GM23338 (cell line): ENCODE data around the gene GKN1. TPM values are rescaled to one million over a fixed set of nuclear protein-coding genes. Genes with fewer than 3 reads are reported as not detected.
A peak's percentile ranks its signal among the peaks of the same experiment; 100 is the strongest.

ENCODE experiments used
- ATAC-seq: fragments of 200-7000 bp; cut with Tn5 transposase; 3 replicates; pipeline ENCODE4 v1.9.1; 2020
- DNase-seq: peaks from one replicate; pipeline ENCODE4 v3.0.0-alpha.2; 2015; ENCODE audit warnings: low spot score
- H2AFZ ChIP-seq: fragments of 200-600 bp; sonication (generic); 2 replicates; pipeline ENCODE4 v1.8.0; 2016; ENCODE audit warnings: antibody characterized with exemption, mild to moderate bottlenecking, moderate library complexity
- H3F3A ChIP-seq: fragments of 200-600 bp; sonication (generic); replicated peaks from 2 replicates; pipeline ENCODE4 v1.8.0; 2017; ENCODE audit warnings: antibody characterized with exemption, mixed run types, low read depth
- H3K27ac ChIP-seq: fragments of 200-600 bp; sonication (generic); 2 replicates; pipeline ENCODE4 v1.6.1; 2016; ENCODE audit warnings: low read depth
- H3K27me3 ChIP-seq: fragments of 200-600 bp; sonication (generic); 2 replicates; pipeline ENCODE4 v1.8.0; 2016; ENCODE audit warnings: mild to moderate bottlenecking, mixed run types, moderate library complexity; ENCODE audit not compliant: insufficient read depth
- H3K36me3 ChIP-seq: fragments of 200-600 bp; sonication (generic); 2 replicates; pipeline ENCODE4 v1.8.0; 2016; ENCODE audit warnings: mild to moderate bottlenecking; ENCODE audit not compliant: insufficient read depth
- H3K4me1 ChIP-seq: fragments of 200-600 bp; sonication (generic); 2 replicates; pipeline ENCODE4 v1.8.0; 2016; ENCODE audit warnings: mild to moderate bottlenecking, moderate library complexity; ENCODE audit not compliant: insufficient read depth
- H3K4me2 ChIP-seq: fragments of 200-600 bp; sonication (generic); 2 replicates; pipeline ENCODE4 v1.7.1; 2017; ENCODE audit warnings: mixed run types
- H3K4me3 ChIP-seq: fragments of 200-600 bp; sonication (generic); 2 replicates; pipeline ENCODE4 v1.6.1; 2016; ENCODE audit warnings: mixed run types
- H3K79me2 ChIP-seq: fragments of 200-600 bp; sonication (generic); replicated peaks from 2 replicates; pipeline ENCODE4 v1.8.0; 2017; ENCODE audit warnings: mild to moderate bottlenecking; ENCODE audit not compliant: insufficient read depth
- H3K9me2 ChIP-seq: fragments of 200-600 bp; sonication (generic); 2 replicates; pipeline ENCODE4 v1.8.0; 2017; ENCODE audit not compliant: insufficient read depth
- H4K20me1 ChIP-seq: fragments of 200-600 bp; sonication (generic); replicated peaks from 2 replicates; pipeline ENCODE4 v1.8.0; 2017; ENCODE audit warnings: mild to moderate bottlenecking; ENCODE audit not compliant: insufficient read depth
- H3K27ac Mint-ChIP-seq: 2 replicates; pipeline ENCODE4 v1.8.0; 2020; ENCODE audit warnings: inconsistent platforms, mild to moderate bottlenecking, moderate library complexity, mixed read lengths
- H3K27me3 Mint-ChIP-seq: 3 replicates; pipeline ENCODE4 v1.8.0; 2022; ENCODE audit warnings: low read depth, mild to moderate bottlenecking, moderate library complexity, mixed read lengths, inconsistent platforms; ENCODE audit not compliant: insufficient read depth, poor library complexity
- H3K36me3 Mint-ChIP-seq: 3 replicates; pipeline ENCODE4 v1.8.0; 2021; ENCODE audit warnings: low read depth, mild to moderate bottlenecking, inconsistent platforms, moderate library complexity, mixed read lengths
- H3K4me1 Mint-ChIP-seq: 3 replicates; pipeline ENCODE4 v1.8.0; 2020; ENCODE audit warnings: mild to moderate bottlenecking, inconsistent platforms, mixed read lengths
- H3K4me3 Mint-ChIP-seq: 3 replicates; pipeline ENCODE4 v1.8.0; 2021; ENCODE audit warnings: moderate library complexity, mild to moderate bottlenecking, inconsistent platforms, mixed read lengths
- H3K9me3 Mint-ChIP-seq: 3 replicates; pipeline ENCODE4 v1.8.0; 2020; ENCODE audit warnings: moderate library complexity, mild to moderate bottlenecking, inconsistent platforms, mixed read lengths
- CREB1 ChIP-seq: fragments of 250-450 bp; sonication (Bioruptor Pico); IDR thresholded peaks from 2 replicates; pipeline ENCODE4 v1.5.0; 2020; ENCODE audit warnings: low read depth, mild to moderate bottlenecking, moderate library complexity
- EZH2phosphoT487 ChIP-seq: fragments of 200-600 bp; sonication (generic); IDR thresholded peaks from one replicate; pipeline ENCODE4 v1.8.1; 2018; ENCODE audit warnings: antibody characterized with exemption; ENCODE audit not compliant: unreplicated experiment
- JUNB ChIP-seq: IDR thresholded peaks from one replicate; pipeline ENCODE4 v1.6.1; 2016; ENCODE audit warnings: antibody characterized with exemption; ENCODE audit not compliant: unreplicated experiment
- NANOG ChIP-seq: IDR thresholded peaks from 2 replicates; pipeline ENCODE4 v1.6.1; 2016; ENCODE audit warnings: antibody characterized with exemption, borderline replicate concordance
- POLR2AphosphoS5 ChIP-seq: IDR thresholded peaks from 2 replicates; pipeline ENCODE4 v1.6.1; 2016; ENCODE audit warnings: antibody characterized with exemption, low read depth
- STAT1 ChIP-seq: IDR thresholded peaks from one replicate; pipeline ENCODE4 v1.6.1; 2016; ENCODE audit warnings: antibody characterized with exemption; ENCODE audit not compliant: unreplicated experiment
- ZNF114 ChIP-seq: fragments of 250-450 bp; sonication (Bioruptor Pico); IDR thresholded peaks from 2 replicates; pipeline ENCODE4 v1.5.0; 2020; ENCODE audit warnings: mild to moderate bottlenecking, moderate library complexity
- ZNF331 ChIP-seq: fragments of 250-450 bp; sonication (Bioruptor Pico); IDR thresholded peaks from 2 replicates; pipeline ENCODE4 v1.5.0; 2020; ENCODE audit warnings: low read depth, mild to moderate bottlenecking, moderate library complexity
- ZNF462 ChIP-seq: fragments of 250-450 bp; sonication (Bioruptor Pico); IDR thresholded peaks from 2 replicates; pipeline ENCODE4 v1.5.0; 2020; ENCODE audit warnings: mild to moderate bottlenecking, moderate library complexity
- polyA plus RNA-seq: library from polyadenylated mRNA; unstranded; fragments of >200 nt; fragmentation: Nextera tagmentation; extraction: Ambion mirVana; gene quantifications from 2 replicates; pipeline ENCODE4 v1.2.1, GENCODE V29; 2016
- total RNA-seq: library from RNA; depleted of rRNA; stranded (reverse); fragments of >200 nt; shearing (Covaris generic); gene quantifications from 2 replicates; pipeline ENCODE4 v1.2.3, GENCODE V29; 2014
- TF ChIP-seq, protein P1 (sequence below), 2 experiments: fragments of 200-600 bp in 1 of 2; sonication (generic) in 1 of 2; conservative IDR thresholded peaks; 2 replicates each; pipeline versions ENCODE4 v1.5.1 to v1.6.1; 2016 to 2017; ENCODE audit warnings: antibody characterized with exemption in 2 of 2, low read depth in 2 of 2, mild to moderate bottlenecking in 2 of 2, moderate library complexity in 1 of 2
- TF ChIP-seq, protein P2 (sequence below): IDR thresholded peaks from 2 replicates; pipeline ENCODE4 v1.6.1; 2016; ENCODE audit warnings: antibody characterized with exemption

The GKN1 gene
- total and polyA plus RNA-seq, 2 experiments from 2014 or later: not detected

DNA sequence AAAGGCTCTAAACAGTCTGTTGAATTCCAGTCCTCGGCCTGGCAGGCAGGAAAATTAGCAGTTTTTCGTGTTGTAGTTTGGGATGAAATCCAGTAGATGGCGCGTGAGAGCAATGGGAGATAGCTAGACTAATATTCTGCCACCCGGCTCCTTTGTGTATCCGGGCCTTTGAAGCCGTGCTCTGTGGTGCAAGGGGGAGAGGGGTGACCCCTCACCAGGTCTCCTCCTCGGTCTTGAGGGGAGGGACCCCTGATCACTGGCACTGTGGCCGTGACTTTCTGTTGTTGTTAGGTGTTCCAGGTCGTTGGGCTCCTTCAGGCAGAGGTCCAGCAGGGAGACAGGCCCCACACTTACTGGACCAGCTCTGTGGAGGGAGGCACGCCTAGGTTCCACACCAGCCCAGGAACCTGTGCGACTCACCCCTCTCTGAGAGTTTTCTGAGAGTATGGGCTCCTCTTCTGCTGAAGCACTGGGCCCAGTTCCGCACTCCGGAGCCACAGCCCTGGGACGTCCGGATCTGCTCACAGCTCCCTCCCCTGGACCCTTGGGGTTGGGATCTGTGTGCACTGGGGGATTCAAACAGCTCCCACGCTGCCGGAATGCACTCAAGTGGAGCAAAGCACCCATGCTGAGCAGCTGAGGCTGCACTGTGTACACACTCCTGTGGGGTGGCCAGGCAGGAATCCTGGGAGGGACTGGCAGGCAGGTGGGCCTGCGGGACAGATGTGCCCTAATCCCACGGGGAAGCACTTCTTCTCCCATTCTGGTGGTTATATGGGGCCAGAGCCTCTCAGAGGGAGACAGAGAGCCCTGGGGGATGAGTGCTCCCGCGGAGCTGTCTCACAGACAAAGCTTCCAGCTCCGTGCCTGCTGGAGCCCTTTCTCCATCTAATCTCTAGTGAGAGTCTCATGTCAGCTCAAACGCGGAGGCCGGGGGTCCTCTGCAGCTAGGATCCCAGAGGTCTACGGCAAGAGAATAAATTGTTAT, 30.6 kb upstream of the GKN1 start:
- peak overlapping the region; percentile 69 for H3K4me3 ChIP-seq
- peak overlapping the region; percentile 100 for H2AFZ ChIP-seq
- Mint-ChIP-seq H3K4me1 (no peaks in the 10 kb centered on the region; the same call in 2 of the 3 replicates), H3K27ac (peak overlapping the region; percentile 74; the same call in 1 of the 2 replicates), H3K36me3 (no peaks in the 10 kb centered on the region), H3K9me3 (peaks cover 5% of the 10 kb centered on the region; the same call in 2 of the 3 replicates), H3K27me3 (no peaks in the 10 kb centered on the region), H3K4me3 (peak overlapping the region; percentile 71)
- DNase-seq: peak; percentile 89
- H3K27me3 ChIP-seq: peaks cover 9% of the 10 kb centered on the region; the same call in 1 of the 2 replicates
- no peaks in the 10 kb centered on the region for H3K79me2 ChIP-seq
- no peaks in the 10 kb centered on the region for H3F3A ChIP-seq
- H3K9me2 ChIP-seq: no peaks in the 10 kb centered on the region
- no peak overlapping the region for H3K27ac ChIP-seq
- ATAC-seq: peak; percentile 96
- peak overlapping the region; percentile 93 for H3K4me2 ChIP-seq
- no peaks in the 10 kb centered on the region for H3K36me3 ChIP-seq
- H4K20me1 ChIP-seq: no peaks in the 10 kb centered on the region
- TF ChIP-seq, protein P1, sequence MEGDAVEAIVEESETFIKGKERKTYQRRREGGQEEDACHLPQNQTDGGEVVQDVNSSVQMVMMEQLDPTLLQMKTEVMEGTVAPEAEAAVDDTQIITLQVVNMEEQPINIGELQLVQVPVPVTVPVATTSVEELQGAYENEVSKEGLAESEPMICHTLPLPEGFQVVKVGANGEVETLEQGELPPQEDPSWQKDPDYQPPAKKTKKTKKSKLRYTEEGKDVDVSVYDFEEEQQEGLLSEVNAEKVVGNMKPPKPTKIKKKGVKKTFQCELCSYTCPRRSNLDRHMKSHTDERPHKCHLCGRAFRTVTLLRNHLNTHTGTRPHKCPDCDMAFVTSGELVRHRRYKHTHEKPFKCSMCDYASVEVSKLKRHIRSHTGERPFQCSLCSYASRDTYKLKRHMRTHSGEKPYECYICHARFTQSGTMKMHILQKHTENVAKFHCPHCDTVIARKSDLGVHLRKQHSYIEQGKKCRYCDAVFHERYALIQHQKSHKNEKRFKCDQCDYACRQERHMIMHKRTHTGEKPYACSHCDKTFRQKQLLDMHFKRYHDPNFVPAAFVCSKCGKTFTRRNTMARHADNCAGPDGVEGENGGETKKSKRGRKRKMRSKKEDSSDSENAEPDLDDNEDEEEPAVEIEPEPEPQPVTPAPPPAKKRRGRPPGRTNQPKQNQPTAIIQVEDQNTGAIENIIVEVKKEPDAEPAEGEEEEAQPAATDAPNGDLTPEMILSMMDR (conservative IDR thresholded peaks at IDR 0.05; ENCODE audit: low read depth in 2 of 2): peak; percentile 75 to 76
- no peak for TF ChIP-seq STAT1
- peak; percentile 21; the same call in 1 of the 2 replicates for TF ChIP-seq POLR2AphosphoS5
- H3K4me1 ChIP-seq: no peaks in the 10 kb centered on the region

DNA sequence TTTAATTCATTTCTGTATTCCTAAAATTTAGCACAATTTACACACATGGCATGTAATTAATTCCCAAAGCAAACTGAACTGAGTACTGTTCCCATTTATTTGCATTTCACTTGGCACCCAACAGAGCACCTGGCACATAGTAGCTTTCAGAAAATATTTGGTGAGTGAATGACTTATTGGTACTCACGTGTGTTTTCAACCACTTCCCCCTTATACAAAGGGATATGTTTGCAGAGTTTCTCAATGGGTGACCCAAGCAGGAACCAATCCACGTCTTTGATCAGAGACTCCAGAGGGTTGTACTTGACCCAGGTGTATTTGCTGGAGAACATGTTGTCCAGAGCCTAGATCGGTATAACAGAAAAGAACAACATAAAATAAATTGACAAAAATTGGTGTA, 28.3 kb upstream of the GKN1 start:
- H3K27ac ChIP-seq: no peak overlapping the region
- H3K27me3 Mint-ChIP-seq: no peaks in the 10 kb centered on the region
- no peaks in the 10 kb centered on the region; the same call in 2 of the 3 replicates for H3K4me1 Mint-ChIP-seq
- H2AFZ ChIP-seq: no peak overlapping the region
- H3K79me2 ChIP-seq: no peaks in the 10 kb centered on the region
- H3K36me3 ChIP-seq: no peaks in the 10 kb centered on the region
- no peaks in the 10 kb centered on the region for H3K36me3 Mint-ChIP-seq
- TF ChIP-seq, protein P2, sequence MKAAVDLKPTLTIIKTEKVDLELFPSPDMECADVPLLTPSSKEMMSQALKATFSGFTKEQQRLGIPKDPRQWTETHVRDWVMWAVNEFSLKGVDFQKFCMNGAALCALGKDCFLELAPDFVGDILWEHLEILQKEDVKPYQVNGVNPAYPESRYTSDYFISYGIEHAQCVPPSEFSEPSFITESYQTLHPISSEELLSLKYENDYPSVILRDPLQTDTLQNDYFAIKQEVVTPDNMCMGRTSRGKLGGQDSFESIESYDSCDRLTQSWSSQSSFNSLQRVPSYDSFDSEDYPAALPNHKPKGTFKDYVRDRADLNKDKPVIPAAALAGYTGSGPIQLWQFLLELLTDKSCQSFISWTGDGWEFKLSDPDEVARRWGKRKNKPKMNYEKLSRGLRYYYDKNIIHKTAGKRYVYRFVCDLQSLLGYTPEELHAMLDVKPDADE: no peak
- no peak for TF ChIP-seq ZNF331 (CRISPR knock-in tag)
- no peak for TF ChIP-seq ZNF114
- no peak for TF ChIP-seq ZNF462
- no peak for TF ChIP-seq EZH2phosphoT487
- no peak for TF ChIP-seq JUNB
- TF ChIP-seq POLR2AphosphoS5: no peak
- TF ChIP-seq NANOG: no peak
- no peak for TF ChIP-seq CREB1 (CRISPR knock-in tag)
- no peaks in the 10 kb centered on the region for H3K9me3 Mint-ChIP-seq
- H3K4me2 ChIP-seq: no peak overlapping the region
- no peak overlapping the region for H3K4me3 ChIP-seq
- DNase-seq (no peak), ATAC-seq (no peak)
- no peaks in the 10 kb centered on the region for H3K9me2 ChIP-seq
- H3F3A ChIP-seq: no peaks in the 10 kb centered on the region
- H3K27me3 ChIP-seq: peaks cover 9% of the 10 kb centered on the region; the same call in 1 of the 2 replicates
- H3K4me1 ChIP-seq: no peaks in the 10 kb centered on the region
- no peaks in the 10 kb centered on the region for H4K20me1 ChIP-seq
- H3K4me3 Mint-ChIP-seq: no peak overlapping the region
- H3K27ac Mint-ChIP-seq: no peak overlapping the region
